SU-DHL-6 (cell line): ENCODE data around the gene HS3ST3A1.

Source experiments
- EZH2phosphoT487 ChIP-seq: fragments of 200-600 bp; sonication (generic), shearing (Covaris generic); conservative IDR thresholded peaks from 2 replicates; pipeline ENCODE4 v1.6.1; 2018; ENCODE audit warnings: mild to moderate bottlenecking, antibody characterized with exemption, low read length, moderate library complexity, mixed read lengths
- TF ChIP-seq, protein P1 (sequence below): fragments of 200-600 bp; sonication (generic); IDR thresholded peaks from one replicate; pipeline ENCODE4 v1.5.1; 2017; ENCODE audit warnings: antibody characterized with exemption, mild to moderate bottlenecking, low read length, moderate library complexity; ENCODE audit not compliant: insufficient read depth, poor library complexity, severe bottlenecking

DNA sequence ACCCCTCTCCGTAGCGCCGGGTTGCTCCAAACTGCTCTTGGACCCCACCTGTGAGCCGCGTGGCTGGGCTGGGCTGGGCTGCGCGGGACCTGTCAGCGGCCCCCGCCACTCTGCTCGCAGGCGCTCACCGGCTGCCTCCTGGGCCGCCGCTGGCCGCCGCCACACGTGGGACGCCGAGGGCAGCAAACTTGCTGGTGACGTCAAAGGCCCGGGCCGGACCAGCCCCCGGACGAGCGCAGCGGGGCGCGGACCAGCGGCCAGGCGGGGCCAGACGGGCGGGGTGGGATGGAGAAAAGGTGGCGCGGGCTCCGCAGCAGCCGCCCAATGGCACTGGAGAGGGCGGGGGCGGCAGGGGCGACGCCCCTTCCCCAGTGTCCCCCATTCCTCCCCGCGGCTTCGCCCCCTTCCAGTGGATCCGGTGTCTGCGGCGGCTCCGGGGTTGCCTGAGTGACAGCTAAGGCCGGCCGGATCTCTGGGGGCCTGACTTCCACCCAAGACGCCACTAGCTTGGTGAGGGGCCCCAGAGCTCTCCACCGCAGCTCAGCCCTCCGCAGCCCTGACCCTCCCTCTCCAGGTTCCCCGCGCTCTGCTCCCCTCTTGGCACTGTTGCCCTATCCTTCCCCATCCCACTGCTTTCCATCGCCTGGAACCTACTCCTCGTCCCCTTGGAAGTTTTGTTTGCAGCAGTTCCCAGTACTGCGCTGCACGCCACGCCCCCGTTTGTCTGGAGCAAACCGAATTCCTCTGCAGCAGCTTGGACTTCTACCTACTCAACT, at the start of gene HS3ST3A1:
- TF ChIP-seq, protein P1, sequence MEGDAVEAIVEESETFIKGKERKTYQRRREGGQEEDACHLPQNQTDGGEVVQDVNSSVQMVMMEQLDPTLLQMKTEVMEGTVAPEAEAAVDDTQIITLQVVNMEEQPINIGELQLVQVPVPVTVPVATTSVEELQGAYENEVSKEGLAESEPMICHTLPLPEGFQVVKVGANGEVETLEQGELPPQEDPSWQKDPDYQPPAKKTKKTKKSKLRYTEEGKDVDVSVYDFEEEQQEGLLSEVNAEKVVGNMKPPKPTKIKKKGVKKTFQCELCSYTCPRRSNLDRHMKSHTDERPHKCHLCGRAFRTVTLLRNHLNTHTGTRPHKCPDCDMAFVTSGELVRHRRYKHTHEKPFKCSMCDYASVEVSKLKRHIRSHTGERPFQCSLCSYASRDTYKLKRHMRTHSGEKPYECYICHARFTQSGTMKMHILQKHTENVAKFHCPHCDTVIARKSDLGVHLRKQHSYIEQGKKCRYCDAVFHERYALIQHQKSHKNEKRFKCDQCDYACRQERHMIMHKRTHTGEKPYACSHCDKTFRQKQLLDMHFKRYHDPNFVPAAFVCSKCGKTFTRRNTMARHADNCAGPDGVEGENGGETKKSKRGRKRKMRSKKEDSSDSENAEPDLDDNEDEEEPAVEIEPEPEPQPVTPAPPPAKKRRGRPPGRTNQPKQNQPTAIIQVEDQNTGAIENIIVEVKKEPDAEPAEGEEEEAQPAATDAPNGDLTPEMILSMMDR: no peak
- no peak for TF ChIP-seq EZH2phosphoT487
